Activated naive CD8-positive, alpha-beta T cell treated with anti-CD3 and anti-CD28 coated beads, Interleukin-2, amount 10 ng/mL, durations not matched to agents 7 days and 5 days (primary cell): ENCODE data around the gene RBPJL. TPM values are rescaled to one million over a fixed set of nuclear protein-coding genes. Genes with fewer than 3 reads are reported as not detected.

Experiments used
- total RNA-seq, 2 experiments: library from RNA; stranded (reverse); gene quantifications; one replicate each; pipeline ENCODE4 v1.2.3, GENCODE V29; 2021

The RBPJL gene
- total RNA-seq, 2 experiments from 2014 or later, result not detected

Other genes starting within 250 kb of the RBPJL start
- gene KCNS1, start 205.7 kb upstream of the RBPJL start, total RNA-seq, result under 1 TPM; 0.08 to 0.11 TPM
- not detected for gene WFDC5, start 191.7 kb upstream of the RBPJL start, total RNA-seq
- gene WFDC12, start 182.4 kb upstream of the RBPJL start, total RNA-seq, result not detected
- not detected for gene PI3, start 131.9 kb upstream of the RBPJL start, total RNA-seq
- gene SEMG1, start 99.8 kb upstream of the RBPJL start, total RNA-seq, result not detected
- not detected for gene SEMG2, start 85.5 kb upstream of the RBPJL start, total RNA-seq
- not detected for gene SLPI, start 52.3 kb upstream of the RBPJL start, total RNA-seq
- gene MATN4, start 1.5 kb downstream of the RBPJL start, total RNA-seq, result under 1 TPM; 0.14 to 0.30 TPM
- gene SDC4, start 41.6 kb downstream of the RBPJL start, total RNA-seq, result 1 to 10 TPM; 7.0 to 7.1 TPM
- 10 to 100 TPM; 34.9 to 38.6 TPM for gene SYS1, start 56.3 kb downstream of the RBPJL start, total RNA-seq
- not detected for gene TP53TG5, start 71.5 kb downstream of the RBPJL start, total RNA-seq
- 10 to 100 TPM; 21.1 TPM for gene DBNDD2, start 101.4 kb downstream of the RBPJL start, total RNA-seq
- 10 to 100 TPM; 64.9 to 72.7 TPM for gene PIGT, start 109.3 kb downstream of the RBPJL start, total RNA-seq
- gene WFDC2, start 162.9 kb downstream of the RBPJL start, total RNA-seq, result not detected
- gene SPINT3, start 208.8 kb downstream of the RBPJL start, total RNA-seq, result not detected
- not detected for gene WFDC6, start 232.6 kb downstream of the RBPJL start, total RNA-seq
- gene EPPIN, start 240.6 kb downstream of the RBPJL start, total RNA-seq, result not detected